ENCODE results near the gene PLAGL1. TPM values are rescaled to one million over a fixed set of nuclear protein-coding genes. Genes with fewer than 3 reads are reported as not detected.

PLAGL1 gene
- total and polyA plus RNA-seq, 2 of the 8 experiments (the other 6 are each of a cell fraction or from before 2014, with no cell fraction given), result 0.94 to 1.1 TPM

DNA sequence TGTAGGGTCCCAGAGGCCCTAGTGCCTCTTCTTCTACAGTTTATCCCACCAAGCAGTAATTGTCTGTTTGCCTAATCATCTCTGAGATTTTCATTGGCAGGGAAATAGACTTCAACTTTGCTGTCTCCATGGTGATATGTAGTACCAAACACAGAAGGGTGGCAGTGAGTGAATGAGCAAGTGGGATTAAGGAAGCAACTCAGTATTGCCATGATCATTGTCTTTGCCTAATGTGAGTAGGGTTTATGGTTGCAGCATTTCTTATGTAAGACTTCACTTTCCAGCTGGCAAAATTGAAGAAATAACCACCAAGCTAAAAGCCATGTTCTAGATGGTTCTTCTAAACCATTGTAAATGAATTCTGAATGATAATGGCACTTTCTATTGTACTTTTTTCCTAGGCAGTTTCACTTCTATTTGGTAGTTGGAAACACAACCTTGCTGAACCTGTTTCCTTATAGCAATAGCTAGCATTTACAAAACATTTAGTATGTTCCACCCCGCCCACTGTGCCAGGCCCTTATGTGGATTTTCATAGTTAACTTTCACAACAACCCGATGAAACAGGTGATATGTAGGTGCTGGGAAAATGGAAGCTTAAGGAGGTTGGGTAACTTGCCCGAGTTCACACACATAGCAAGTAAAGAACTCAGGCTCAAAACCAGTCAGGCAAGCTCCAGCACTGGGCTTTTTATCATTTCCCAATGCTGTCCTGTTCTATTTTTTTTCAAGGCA lies 111.8 kb downstream of the PLAGL1 start:
- FAIRE-seq, result no peak
- Histone ChIP-seq H3K23me2 (ENCODE audit: low read depth, low read length) (no peaks in the 10 kb centered on the region; the same call in 1 of the 2 replicates), H3K36me3 (ENCODE audit: control insufficient read depth in 2 of 4, insufficient read depth in 4 of 4, low read length in 3 of 4) (no peaks in the 10 kb centered on the region), H3K27me3 (replicated peaks in 1 of 4; ENCODE audit: control insufficient read depth in 3 of 4, extremely low read depth in 1 of 4, insufficient read depth in 3 of 4, low read length in 3 of 4) (no peaks in the 10 kb centered on the region), H3K79me1 (ENCODE audit: low read depth, low read length) (no peaks in the 10 kb centered on the region), H4K8ac (ENCODE audit: extremely low read depth, insufficient read depth, low read length) (no peak overlapping the region), H2BK20ac (ENCODE audit: low read length) (no peak overlapping the region), H3K14ac (ENCODE audit: insufficient read length) (no peak overlapping the region), H2AK5ac (ENCODE audit: low read depth, low read length) (no peak overlapping the region), H2AFZ (ENCODE audit: low read length) (peak overlapping the region; percentile 40; the same call in 1 of the 2 replicates), H2BK12ac (ENCODE audit: low read depth, low read length) (no peak overlapping the region), H3K79me2 (ENCODE audit: control insufficient read depth in 1 of 2, insufficient read depth in 2 of 2, low read length in 2 of 2) (no peaks in the 10 kb centered on the region), H3K4me3 (ENCODE audit: extremely low read depth in 1 of 4, insufficient read depth in 2 of 4, low read depth in 3 of 4, low read length in 4 of 4) (no peak overlapping the region), H3K4ac (replicated peaks; ENCODE audit: insufficient read length, low read depth, low read length) (no peak overlapping the region), H3K23ac (ENCODE audit: insufficient read length) (no peak overlapping the region), H3K18ac (ENCODE audit: extremely low read depth, low read length) (no peak overlapping the region), H4K91ac (replicated peaks; ENCODE audit: insufficient read length, low read length) (no peak overlapping the region), H4K20me1 (replicated peaks in 1 of 2; ENCODE audit: control insufficient read depth in 1 of 2, insufficient read depth in 2 of 2, low read length in 2 of 2) (no peaks in the 10 kb centered on the region), H2BK120ac (replicated peaks; ENCODE audit: low read depth, low read length) (no peak overlapping the region), H3K27ac (ENCODE audit: low read depth, low read length) (no peak overlapping the region), H2BK15ac (ENCODE audit: low read length) (no peak overlapping the region), H3K4me2 (ENCODE audit: insufficient read depth in 1 of 2, low read depth in 2 of 2, low read length in 2 of 2) (no peak overlapping the region), H3K9ac (replicated peaks in 1 of 4; ENCODE audit: extremely low read depth in 1 of 4, low read depth in 3 of 4, low read length in 3 of 4) (no peak overlapping the region), H3K4me1 (replicated peaks in 1 of 4; ENCODE audit: control insufficient read depth in 3 of 4, insufficient read depth in 4 of 4, low read length in 3 of 4) (peaks cover 0 to 7% (median 0%) of the 10 kb centered on the region in 4 experiments; a peak in 2 of 7 replicates), H3K56ac (replicated peaks; ENCODE audit: insufficient read length, low read depth, low read length) (no peak overlapping the region), H3K9me3 (ENCODE audit: insufficient read depth in 2 of 2, low read depth in 1 of 2, low read length in 1 of 2) (no peaks in the 10 kb centered on the region), H4K5ac (ENCODE audit: insufficient read length, low read depth, low read length) (no peak overlapping the region), H2BK5ac (ENCODE audit: low read depth, low read length) (no peak overlapping the region)
- DNase-seq (ENCODE audit: low read depth in 1 of 2, low spot score in 2 of 2), result no peak
- CTCF ChIA-PET (ENCODE audit: partially characterized antibody), result interaction anchor here (0.9 to 4.1 kb wide), 4 partner anchors 13 to 46 kb away, joined by 3 to 15 read pairs (median 8); no protein-coding TSS in a partner anchor
- POLR2A ChIA-PET (ENCODE audit: partially characterized antibody), result no interaction called here
- 81% methylated on average over 3 of the region's 3 CpGs; no CpG with 5 or more reads in 1 of the 2 experiments for WGBS, 2 experiments (ENCODE audit: extremely low coverage in 1 of 2, insufficient coverage in 1 of 2, insufficient read length in 1 of 2, insufficient replicate concordance in 2 of 2, low coverage in 1 of 2, low lambda C conversion rate in 2 of 2, missing lambda C conversion rate in 1 of 2)
- TF ChIP-seq FOSL1 (IDR thresholded peaks at IDR 0.05; ENCODE audit: insufficient read depth, low read depth, low read length), result no peak
- TF ChIP-seq KDM1A (IDR thresholded peaks at IDR 0.05; ENCODE audit: borderline replicate concordance, low read length), result no peak
- TF ChIP-seq EGR1 (IDR thresholded peaks at IDR 0.05; ENCODE audit: borderline replicate concordance, low read depth, low read length), result no peak
- TF ChIP-seq TBP (IDR thresholded peaks at IDR 0.05; ENCODE audit: low read depth, low read length), result no peak
- no peak for TF ChIP-seq GABPA (IDR thresholded peaks at IDR 0.05; ENCODE audit: borderline replicate concordance, insufficient read depth, low read length)
- TF ChIP-seq NANOG (IDR thresholded peaks at IDR 0.05; ENCODE audit: insufficient read depth, low read depth, low read length, poor library complexity, severe bottlenecking), result no peak
- TF ChIP-seq, protein P1, sequence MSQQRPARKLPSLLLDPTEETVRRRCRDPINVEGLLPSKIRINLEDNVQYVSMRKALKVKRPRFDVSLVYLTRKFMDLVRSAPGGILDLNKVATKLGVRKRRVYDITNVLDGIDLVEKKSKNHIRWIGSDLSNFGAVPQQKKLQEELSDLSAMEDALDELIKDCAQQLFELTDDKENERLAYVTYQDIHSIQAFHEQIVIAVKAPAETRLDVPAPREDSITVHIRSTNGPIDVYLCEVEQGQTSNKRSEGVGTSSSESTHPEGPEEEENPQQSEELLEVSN (IDR thresholded peaks at IDR 0.05), result no peak
- no peak for TF ChIP-seq RFX5 (IDR thresholded peaks at IDR 0.05; ENCODE audit: borderline replicate concordance, low read depth, low read length)
- no peak for TF ChIP-seq KDM4A (IDR thresholded peaks at IDR 0.05; ENCODE audit: low read depth, low read length, severe bottlenecking)
- no peak for TF ChIP-seq NRF1 (IDR thresholded peaks at IDR 0.05; ENCODE audit: low read depth, low read length)
- no peak for TF ChIP-seq SIX5 (IDR thresholded peaks at IDR 0.05; ENCODE audit: low read depth, low read length)
- TF ChIP-seq BRCA1 (IDR thresholded peaks at IDR 0.05; ENCODE audit: low read depth, low read length), result no peak
